ENCODE measurements around the gene CXCL11. TPM values are rescaled to one million over a fixed set of nuclear protein-coding genes. Genes with fewer than 3 reads are reported as not detected.
A peak's percentile ranks its signal among the peaks of the same experiment; 100 is the strongest.

CXCL11 gene
- total RNA-seq, 1 donor from 2014 or later: not detected

DNA sequence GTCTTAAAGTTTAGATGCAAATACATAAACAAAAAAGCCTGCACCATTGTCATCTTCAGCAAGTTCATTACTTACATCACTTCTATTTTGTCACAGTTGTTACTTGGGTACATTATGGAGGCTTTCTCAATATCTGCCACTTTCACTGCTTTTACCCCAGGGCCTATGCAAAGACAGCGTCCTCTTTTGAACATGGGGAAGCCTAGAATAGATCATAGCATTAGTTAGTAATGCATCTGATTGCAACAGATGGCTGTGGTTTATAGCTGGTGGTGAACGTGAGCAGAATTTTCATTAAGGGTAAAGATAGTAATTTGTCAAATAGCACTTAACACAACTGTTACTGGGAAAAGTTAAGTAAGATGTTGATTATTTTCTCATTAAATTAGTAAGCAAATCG, 729 bp downstream of the CXCL11 start:
- no peaks in the 10 kb centered on the region for H3K27me3 ChIP-seq
- H3K4me3 ChIP-seq: no peak overlapping the region
- H3K4me1 ChIP-seq: no peaks in the 10 kb centered on the region
- intact Hi-C loops (cut with DNase I): no loop called here
- no peaks in the 10 kb centered on the region for H3K36me3 ChIP-seq
- no peaks in the 10 kb centered on the region for H3K9me3 ChIP-seq
- no peak for DNase-seq (ENCODE audit: low spot score in 2 of 2)
- TF ChIP-seq CTCF (IDR thresholded peaks at IDR 0.05): no peak
- H3K27ac ChIP-seq: no peak overlapping the region

DNA sequence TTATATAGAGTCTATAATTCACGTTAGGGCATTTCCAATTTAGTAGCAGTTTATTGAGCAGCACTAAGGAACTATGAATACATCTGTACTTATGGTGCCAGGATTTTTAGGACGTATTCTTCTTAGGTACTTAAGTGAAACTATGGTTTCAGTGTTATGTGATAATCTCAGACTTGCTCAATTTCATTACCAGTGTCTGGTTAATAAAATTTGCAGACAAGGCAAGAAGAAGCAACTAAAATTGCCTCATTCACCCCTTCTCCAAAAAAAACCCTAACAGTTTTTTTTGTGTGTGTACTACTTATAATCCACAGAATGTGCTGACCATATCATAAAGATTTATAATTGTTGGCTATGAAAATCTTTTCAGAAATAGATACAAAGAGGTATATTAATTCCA, 6.6 kb downstream of the CXCL11 start:
- no peaks in the 10 kb centered on the region for H3K27me3 ChIP-seq
- intact Hi-C loops (cut with DNase I): no loop called here
- H3K4me3 ChIP-seq: no peak overlapping the region
- H3K27ac ChIP-seq: no peak overlapping the region
- DNase-seq (ENCODE audit: low spot score in 2 of 2): no peak
- no peaks in the 10 kb centered on the region for H3K9me3 ChIP-seq
- H3K36me3 ChIP-seq: no peaks in the 10 kb centered on the region
- no peak for TF ChIP-seq CTCF (IDR thresholded peaks at IDR 0.05)
- no peaks in the 10 kb centered on the region for H3K4me1 ChIP-seq

- intact Hi-C loops (cut with DNase I): no loop called here
- no peaks in the 10 kb centered on the region for H3K9me3 ChIP-seq
- DNase-seq (ENCODE audit: low spot score in 2 of 2): no peak
- no peak overlapping the region for H3K27ac ChIP-seq
- no peak for TF ChIP-seq CTCF (IDR thresholded peaks at IDR 0.05)
- no peaks in the 10 kb centered on the region for H3K36me3 ChIP-seq
- peak overlapping the region; percentile 21 to 52 for H3K4me3 ChIP-seq
- H3K27me3 ChIP-seq: no peaks in the 10 kb centered on the region
- H3K4me1 ChIP-seq: no peaks in the 10 kb centered on the region
These were observed 7.5 kb downstream of the CXCL11 start for GRCh38 chr4:76028350-76028765.

DNA sequence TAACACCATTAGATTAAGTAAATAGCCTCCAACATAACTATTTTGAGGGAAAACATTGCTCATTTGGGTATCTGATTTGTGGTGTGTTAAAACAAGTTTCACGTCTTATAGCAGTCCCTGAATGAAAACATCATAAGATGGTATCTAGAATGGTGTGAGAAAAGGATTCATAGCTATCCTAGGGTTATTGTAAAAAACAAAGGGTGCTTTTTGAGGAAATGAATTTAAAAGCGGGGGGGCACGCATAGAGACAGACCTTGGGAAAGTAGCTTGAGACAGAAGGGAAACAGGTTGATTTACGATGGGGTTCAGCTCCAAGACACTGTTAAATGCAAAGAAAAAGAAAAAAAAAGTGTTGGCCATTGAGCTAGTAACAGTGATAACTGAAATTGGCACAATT, 11.8 kb downstream of the CXCL11 start:
- intact Hi-C loops (cut with DNase I): no loop called here

GRCh38 chr4:76023389-76023788, 12.5 kb downstream of the CXCL11 start, which contains the start of gene CXCL10:
TSS of gene CXCL10 (minus strand) at chr4:76023497. CDS start at chr4:76023431, 66 bp downstream.
- Histone ChIP-seq H3K27ac (no peak within 1 kb of the TSS), H3K9me3 (no peaks in the 10 kb centered on the region), H3K27me3 (no peaks in the 10 kb centered on the region), H3K4me3 (no peak within 1 kb of the TSS), H3K4me1 (no peaks in the 10 kb centered on the region), H3K36me3 (no peaks in the 10 kb centered on the region)
- DNase-seq (ENCODE audit: low spot score in 2 of 2): no peak
- intact Hi-C loops (cut with DNase I): no loop called here
- no peak for TF ChIP-seq CTCF (IDR thresholded peaks at IDR 0.05)

More for the DNA sequence above, 11.8 kb downstream of the CXCL11 start:
- no peak for TF ChIP-seq CTCF (IDR thresholded peaks at IDR 0.05)
- no peak for DNase-seq (ENCODE audit: low spot score in 2 of 2)
- H3K27ac ChIP-seq: no peak overlapping the region
- no peaks in the 10 kb centered on the region for H3K9me3 ChIP-seq
- no peaks in the 10 kb centered on the region for H3K4me1 ChIP-seq
- no peaks in the 10 kb centered on the region for H3K36me3 ChIP-seq
- no peak overlapping the region for H3K4me3 ChIP-seq
- no peaks in the 10 kb centered on the region for H3K27me3 ChIP-seq

- TF ChIP-seq CTCF (IDR thresholded peaks at IDR 0.05): no peak
- no peak overlapping the region for H3K27ac ChIP-seq
- no peaks in the 10 kb centered on the region for H3K4me1 ChIP-seq
- no peaks in the 10 kb centered on the region for H3K27me3 ChIP-seq
- H3K4me3 ChIP-seq: no peak overlapping the region
- no peaks in the 10 kb centered on the region for H3K9me3 ChIP-seq
- no peak for DNase-seq (ENCODE audit: low spot score in 2 of 2)
- intact Hi-C loops (cut with DNase I): no loop called here
- H3K36me3 ChIP-seq: no peaks in the 10 kb centered on the region
These were observed 13.2 kb downstream of the CXCL11 start for GRCh38 chr4:76022677-76023076.

Measured in ascending aorta (tissue), 2 donors.